Islet precursor cell (in vitro differentiated cells): ENCODE measurements around the gene CAPN11.

ENCODE experiments used
- DNase-seq: peaks from one replicate; pipeline ENCODE4 v3.0.0-alpha.2; 2018

Gene CAPN11

DNA sequence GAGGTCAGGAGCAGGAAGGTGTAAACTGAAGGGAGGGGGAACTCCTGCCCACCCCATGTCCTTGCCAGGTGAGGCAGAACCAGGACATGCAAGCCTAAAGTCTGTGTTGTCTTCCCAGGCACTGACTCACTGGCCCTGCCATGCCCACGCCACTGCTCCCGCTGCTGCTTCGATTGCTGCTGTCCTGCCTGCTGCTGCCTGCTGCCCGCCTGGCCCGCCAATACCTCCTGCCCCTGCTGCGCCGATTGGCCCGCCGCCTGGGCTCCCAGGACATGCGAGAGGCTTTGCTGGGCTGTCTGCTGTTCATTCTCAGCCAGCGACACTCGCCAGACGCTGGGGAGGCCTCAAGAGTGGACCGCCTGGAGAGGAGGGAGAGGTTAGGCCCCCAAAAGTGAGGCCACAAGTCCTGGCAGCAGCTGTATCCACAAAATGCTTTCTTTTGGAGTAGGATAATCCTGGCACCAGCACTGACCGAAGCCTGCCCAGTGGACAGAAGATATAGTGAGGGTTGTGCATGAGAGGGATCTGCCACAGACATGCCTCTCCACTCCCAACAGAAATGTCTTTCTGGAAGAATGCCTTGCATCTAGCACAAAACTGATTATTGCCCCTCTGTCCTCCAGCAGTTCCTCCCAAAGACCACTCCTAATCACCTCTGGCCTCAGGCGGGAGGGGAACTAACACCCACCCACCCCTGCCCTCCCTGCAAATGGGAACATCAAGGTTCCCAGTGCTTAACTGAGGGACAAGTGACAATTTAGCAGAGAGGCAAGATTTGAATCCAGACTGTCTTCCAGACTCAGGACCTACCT, 58.9 kb downstream of the CAPN11 start:
- DNase-seq = peak; percentile 88

- peak; percentile 95 for DNase-seq
These were observed 60.6 kb downstream of the CAPN11 start for GRCh38 chr6:44219053-44219814.

DNA sequence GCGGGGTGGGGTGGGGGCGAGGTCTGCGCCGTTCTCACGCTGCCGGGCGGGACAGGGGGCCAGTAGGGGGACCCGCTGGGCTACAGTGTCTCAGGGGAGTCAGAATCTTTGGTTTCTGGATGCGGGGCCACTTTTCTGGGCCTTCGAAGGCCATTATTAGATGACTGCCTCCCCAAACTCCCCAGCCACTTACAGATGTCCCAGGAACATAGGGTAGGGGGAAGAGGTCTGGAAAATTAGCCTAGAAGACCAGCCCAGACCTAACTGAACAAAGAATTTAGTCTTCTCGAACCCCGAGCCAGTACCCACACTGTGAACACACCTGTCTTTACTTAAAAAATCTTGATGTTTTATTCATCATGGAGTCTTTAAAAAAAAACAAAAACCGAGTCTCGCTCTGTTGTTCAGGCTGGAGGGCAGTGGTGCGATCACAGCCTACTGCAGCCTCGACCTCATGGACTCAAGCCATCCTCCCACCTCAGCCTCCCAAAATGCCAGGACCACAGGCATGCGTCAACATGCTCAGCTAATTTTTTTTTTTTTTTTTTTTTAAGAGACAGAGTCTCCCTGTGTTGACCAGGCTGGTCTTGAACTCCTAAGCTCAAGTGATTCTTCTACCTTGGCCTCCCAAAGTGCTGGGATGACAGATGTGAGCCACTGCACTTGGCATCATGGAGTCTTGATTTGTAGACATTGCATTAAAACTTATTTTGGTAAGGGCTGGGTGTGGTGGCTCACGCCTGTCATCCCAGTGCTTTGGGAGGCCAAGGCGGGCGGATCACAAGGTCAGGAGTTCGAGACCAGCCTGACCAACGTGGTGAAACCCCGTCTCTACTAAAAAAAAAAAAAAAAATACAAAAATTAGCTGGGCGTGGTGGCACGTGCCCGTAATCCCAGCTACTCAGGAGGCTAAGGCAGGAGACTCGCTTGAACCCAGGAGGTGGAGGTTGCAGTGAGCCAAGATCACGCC, 61.5 kb downstream of the CAPN11 start:
- DNase-seq = no peak

- DNase-seq = no peak
These were observed 62.3 kb downstream of the CAPN11 start for GRCh38 chr6:44220913-44221290.

DNA sequence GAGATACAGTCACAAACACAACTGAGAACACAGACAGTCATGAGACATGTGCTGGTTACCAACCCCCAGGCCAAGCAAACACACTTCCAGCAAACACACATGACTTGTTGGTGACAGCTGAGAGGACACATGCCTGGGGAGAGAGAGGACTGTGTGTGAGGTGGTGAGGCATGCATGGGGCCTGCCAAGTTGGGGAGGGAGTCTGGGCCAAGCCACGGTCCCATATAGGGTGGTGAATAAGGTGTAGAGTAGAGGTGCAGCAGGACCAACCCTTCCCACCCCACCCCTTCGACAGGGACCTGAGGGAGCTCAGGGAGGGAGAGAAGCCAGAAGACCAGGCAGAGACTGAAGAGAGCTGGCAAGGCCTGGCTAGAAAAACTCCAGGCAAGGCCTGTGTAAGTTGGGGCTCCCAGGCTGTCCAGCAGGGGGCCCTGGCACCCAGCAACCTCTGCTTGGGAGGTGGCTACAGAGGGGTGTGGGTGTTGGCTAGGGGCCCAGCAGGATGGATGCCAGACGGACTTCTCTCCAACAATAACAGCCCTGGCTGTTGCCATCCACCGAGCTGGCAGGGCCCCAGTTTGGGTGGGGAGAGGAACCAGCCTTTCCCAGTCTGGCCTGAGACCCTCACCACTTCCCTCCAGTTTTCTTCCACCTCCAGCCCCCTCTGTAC, 62.8 kb downstream of the CAPN11 start:
- peak; percentile 87 for DNase-seq

DNA sequence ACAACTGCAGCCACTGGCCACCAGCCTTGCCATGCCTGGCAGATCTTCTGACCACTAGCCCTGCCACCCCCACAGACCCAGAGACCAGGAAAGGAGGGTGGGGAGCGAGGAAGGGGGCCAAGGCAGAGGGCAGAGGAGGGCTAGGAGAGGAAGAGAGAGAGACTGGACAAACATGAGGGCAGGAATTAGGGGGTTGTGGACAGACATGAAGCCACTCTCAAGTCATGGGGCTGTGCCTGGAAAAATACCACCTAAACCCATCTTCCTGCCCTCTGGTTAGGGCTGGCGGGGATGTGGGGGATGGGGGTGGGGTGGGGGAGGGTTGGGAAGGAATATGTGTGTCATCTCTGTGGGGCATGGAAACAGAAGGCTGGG, 63.3 kb downstream of the CAPN11 start:
- DNase-seq = no peak

- no peak for DNase-seq
These were observed 64.1 kb downstream of the CAPN11 start for GRCh38 chr6:44222486-44223318.

GRCh38 chr6:44223319-44224028, 64.9 kb downstream of the CAPN11 start, which contains the start of gene SLC29A1:
SLC29A1 (plus strand) TSS chr6:44223595; CDS start chr6:44227314, 3,719 bp downstream.
- DNase-seq = peak; percentile 86

GRCh38 chr6:44224029-44224964, 65.7 kb downstream of the CAPN11 start:
- peak; percentile 41 for DNase-seq

DNA sequence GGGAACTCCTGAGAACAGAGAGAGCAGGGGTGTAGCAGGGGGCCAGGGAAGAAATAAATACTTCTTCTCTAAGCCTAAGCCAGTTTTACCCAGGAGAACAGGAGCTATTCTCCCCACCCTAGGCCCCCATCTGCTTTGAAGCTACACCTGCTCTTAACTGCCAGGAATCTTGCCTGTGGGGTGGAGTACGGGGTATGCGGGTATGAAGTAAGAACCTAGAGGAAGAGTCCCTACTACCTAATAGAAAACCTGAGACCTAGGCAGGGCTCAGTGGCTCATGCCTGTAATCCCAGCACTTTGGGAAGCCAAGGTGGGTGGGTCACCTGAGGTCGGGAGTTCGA, 66.3 kb downstream of the CAPN11 start:
- no peak for DNase-seq

- DNase-seq = peak; percentile 45
These were observed 67.1 kb downstream of the CAPN11 start for GRCh38 chr6:44225579-44226325.

DNA sequence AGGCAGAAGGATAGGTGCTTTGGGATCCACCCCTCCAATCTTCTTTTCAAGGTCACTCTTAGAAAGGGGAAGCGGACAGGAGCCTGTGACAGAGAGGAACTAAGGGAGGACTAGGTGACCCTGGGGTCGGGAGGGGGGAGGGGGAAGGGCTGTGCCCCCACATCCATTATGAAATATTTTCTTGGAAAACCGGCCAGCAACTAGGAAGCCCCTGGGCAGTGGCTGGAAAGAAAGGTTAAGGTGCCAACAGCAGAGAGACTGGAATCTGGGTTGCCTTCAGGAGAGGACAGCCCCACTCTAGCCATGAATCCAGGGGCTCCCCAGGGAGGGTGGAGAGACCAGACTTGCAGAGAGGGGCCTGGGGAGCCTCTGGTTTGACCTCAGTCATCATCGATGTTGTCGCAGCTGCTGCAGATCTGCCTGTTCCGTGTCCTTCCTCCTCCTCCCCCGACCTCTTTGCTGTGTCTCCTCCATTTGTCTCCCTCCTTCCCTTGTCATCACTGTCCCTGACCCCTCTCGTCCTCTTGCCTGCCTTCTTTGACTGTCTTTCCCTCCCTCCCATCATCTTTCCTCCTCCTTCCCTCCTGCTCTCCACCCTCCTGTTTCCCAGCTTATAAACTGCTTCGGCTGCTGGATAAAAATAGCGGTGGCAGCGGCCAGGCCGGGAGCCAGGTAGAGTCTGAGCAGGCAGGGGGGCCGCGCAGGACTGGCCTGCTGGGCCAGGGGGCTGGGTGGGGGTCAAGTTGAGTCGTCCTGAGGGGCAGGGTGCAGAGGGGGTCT, 67.9 kb downstream of the CAPN11 start:
- peak; percentile 54 for DNase-seq

DNA sequence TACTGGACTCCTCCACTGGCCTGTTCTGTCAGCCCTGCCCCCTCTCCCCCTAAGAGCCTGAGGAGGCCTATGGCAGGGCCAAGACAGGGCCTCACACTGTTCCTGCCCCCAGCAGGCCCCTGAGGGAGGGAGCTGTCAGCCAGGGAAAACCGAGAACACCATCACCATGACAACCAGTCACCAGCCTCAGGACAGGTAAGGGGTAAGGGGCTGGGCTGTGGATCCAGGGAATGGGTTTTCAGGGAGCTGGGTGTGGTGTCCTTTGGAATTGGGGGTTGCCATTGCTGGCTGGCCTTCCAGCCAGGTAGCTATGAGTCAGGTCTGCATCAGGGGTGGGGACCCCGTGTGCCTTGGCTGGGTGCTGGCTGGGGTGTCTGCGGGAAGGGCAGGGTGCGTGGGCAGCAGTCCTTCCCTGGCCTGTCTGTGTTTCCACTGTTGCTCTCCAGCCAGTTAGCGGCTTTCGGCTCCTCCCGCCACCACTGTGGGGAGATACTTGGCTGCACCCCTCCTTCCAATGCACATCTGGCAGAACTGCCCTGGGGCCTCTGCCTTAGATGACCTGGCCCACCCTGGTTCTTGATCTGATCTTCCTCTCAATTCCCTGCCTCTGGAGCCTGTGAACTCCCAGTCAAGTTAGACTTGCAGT, 68.7 kb downstream of the CAPN11 start:
- no peak for DNase-seq

- no peak for DNase-seq
These were observed 69.4 kb downstream of the CAPN11 start for GRCh38 chr6:44228031-44228430.

- DNase-seq = no peak
These were observed 69.8 kb downstream of the CAPN11 start for GRCh38 chr6:44228433-44228832.

DNA sequence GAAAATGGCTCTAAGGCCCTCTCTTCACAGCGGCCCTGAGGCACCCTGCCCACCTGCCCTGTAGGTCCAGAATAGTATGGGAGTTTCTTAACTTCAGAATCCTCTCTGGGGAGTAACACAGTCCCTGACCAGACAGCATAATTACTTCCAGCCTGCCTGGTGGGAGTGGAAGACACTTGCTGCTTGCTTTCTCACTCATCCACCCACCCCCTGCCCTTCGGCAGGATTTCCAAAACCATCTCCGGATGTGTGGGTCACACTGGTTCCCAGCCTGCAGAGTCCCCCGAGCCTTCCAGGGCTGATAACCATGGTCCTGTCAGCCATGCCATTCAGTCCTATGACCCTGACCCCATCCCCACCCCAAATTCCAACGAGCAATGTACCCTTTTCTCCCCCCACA, 70.2 kb downstream of the CAPN11 start:
- no peak for DNase-seq

DNA sequence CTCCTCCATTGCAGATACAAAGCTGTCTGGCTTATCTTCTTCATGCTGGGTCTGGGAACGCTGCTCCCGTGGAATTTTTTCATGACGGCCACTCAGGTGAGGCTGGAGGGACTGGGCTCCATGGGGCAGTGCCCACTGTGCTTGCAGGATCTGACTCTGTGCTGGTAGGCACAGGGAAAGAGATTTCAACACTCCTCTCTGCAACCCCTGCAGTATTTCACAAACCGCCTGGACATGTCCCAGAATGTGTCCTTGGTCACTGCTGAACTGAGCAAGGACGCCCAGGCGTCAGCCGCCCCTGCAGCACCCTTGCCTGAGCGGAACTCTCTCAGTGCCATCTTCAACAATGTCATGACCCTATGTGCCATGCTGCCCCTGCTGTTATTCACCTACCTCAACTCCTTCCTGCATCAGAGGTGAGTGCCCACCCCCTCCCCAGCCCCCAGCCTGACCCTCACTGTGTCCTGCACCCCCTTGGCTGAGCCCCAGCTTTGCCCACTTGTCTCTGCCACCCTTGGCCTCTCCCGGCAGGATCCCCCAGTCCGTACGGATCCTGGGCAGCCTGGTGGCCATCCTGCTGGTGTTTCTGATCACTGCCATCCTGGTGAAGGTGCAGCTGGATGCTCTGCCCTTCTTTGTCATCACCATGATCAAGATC, 70.9 kb downstream of the CAPN11 start:
- DNase-seq = no peak
